ENCODE data around the gene NCAPD2. TPM values are rescaled to one million over a fixed set of nuclear protein-coding genes. Genes with fewer than 3 reads are reported as not detected.

The NCAPD2 gene
- total RNA-seq, 6 experiments from 2014 or later = 42.2 to 75.9 (median 65.4) TPM

DNA sequence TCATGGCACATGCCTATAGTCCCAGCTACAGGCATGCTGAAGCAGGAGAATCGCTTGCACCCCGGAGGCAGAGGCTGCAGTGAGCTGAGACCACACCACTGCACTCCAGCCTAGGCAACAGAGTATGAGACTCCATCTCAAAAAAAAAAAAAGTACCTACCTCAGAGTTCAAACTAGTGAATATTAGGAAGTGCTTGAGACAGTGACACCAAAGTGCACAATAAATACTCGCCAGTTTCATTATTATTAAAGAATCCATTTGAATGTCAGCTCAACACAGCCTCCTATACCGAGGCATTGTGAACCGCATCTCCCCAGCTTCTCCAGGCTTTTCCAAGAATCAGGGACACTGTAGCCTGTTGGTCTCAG lies 45.4 kb downstream of the NCAPD2 start:
- H3K9me3 Mint-ChIP-seq = peaks cover 35% of the 10 kb centered on the region
- peak overlapping the region; percentile 95 for H3K4me3 Mint-ChIP-seq
- H3K27me3 Mint-ChIP-seq (ENCODE audit: insufficient read depth) = peaks cover 63% of the 10 kb centered on the region
- peak overlapping the region; percentile 100 for H3K27ac Mint-ChIP-seq
- H3K36me3 Mint-ChIP-seq (ENCODE audit: low read depth) = peaks cover 44% of the 10 kb centered on the region
- DNase-seq = no peak
- peaks cover 61% of the 10 kb centered on the region for H3K4me1 Mint-ChIP-seq (ENCODE audit: low read depth)
- TF ChIP-seq CTCF (IDR thresholded peaks at IDR 0.05) = no peak

- no peak for TF ChIP-seq CTCF (IDR thresholded peaks at IDR 0.05)
- peaks cover 43% of the 10 kb centered on the region for H3K36me3 Mint-ChIP-seq (ENCODE audit: low read depth)
- H3K27ac Mint-ChIP-seq = peak overlapping the region; percentile 100
Observed at GRCh38 chr12:6539707-6540134, 45.8 kb downstream of the NCAPD2 start.

DNA sequence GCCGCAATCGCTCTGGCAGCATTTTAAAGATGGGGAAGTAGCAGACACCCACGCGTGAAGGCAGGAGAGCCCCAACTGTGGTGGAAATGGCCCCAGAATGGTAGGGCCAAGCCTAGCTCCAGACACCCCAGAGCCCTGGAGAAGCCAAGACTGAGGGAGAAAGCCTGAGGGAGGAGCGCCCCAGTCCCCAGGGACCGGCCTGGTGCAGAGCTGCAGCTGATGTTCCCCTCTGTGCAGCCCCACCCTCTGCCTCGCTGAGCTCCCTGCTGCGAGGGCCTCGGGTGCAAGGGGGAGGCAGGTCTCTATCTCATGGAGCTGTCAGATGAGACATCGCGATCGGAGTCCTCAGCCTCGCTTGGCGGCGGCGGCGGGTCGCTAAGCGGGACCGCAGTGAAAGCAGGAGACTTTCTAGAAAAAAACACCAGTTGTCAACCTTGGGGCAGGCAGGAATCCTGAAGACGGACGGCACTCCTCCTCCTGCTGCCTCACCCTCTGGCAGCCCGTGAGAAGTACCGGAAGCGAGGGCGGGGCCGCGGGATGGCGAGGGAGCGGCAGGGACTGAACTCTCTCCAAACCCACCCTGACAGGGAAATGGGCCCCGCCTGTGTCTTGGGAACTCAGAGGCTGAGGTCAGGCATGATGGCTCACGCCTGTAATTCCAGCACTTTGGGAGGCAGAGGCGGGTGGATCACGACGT lies 46.4 kb downstream of the NCAPD2 start:
- Mint-ChIP-seq H3K27ac (peak overlapping the region; percentile 100), H3K4me3 (peak overlapping the region; percentile 95), H3K36me3 (ENCODE audit: low read depth) (peaks cover 39% of the 10 kb centered on the region), H3K4me1 (ENCODE audit: low read depth) (peaks cover 61% of the 10 kb centered on the region), H3K27me3 (ENCODE audit: insufficient read depth) (peaks cover 52% of the 10 kb centered on the region), H3K9me3 (peaks cover 25% of the 10 kb centered on the region)
- TF ChIP-seq CTCF (IDR thresholded peaks at IDR 0.05) = no peak
- DNase-seq = peak; percentile 94

More at GRCh38 chr12:6539707-6540134, 45.8 kb downstream of the NCAPD2 start:
- Mint-ChIP-seq H3K9me3 (peaks cover 31% of the 10 kb centered on the region), H3K4me1 (ENCODE audit: low read depth) (peaks cover 61% of the 10 kb centered on the region), H3K4me3 (peak overlapping the region; percentile 95), H3K27me3 (ENCODE audit: insufficient read depth) (peaks cover 58% of the 10 kb centered on the region)
- no peak for DNase-seq

DNA sequence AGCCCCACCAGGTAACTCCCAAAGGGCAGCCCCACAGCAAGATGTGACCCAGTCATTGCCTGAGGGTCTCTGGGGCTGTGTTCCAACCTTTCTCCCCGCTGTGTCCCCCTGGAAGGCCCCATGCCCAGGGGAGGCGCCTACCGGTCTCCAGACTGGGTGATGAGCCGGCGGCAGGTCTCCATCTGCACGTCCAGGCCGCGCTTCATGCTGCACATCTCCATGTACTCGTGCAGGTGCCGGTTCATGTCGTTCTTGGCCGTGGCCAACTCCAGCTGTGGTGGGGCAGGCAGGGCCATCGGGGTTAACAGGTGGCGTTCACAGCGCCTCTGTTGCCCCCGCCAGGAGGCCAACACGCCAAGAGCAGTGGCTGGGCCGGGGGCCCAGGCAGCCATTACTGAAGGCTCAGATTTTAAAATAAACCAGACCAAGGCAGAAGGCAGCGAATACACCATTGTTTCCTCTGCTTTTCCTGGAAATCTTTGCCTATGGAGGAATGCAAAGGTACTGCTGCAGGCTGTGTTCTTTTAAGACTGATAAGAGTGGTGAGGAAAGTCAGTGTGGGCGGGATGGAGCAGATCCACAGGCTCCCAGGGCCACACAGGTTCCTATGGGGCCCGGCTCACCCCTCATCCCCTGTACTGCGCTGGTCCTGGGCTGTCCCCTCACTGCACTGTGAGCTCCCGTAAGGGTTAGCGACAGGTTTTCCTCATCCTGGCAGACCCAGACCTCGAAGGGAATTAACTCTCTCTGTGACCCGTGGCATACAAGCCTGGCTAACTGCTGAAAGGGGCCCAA lies 47.7 kb downstream of the NCAPD2 start:
- peaks cover 40% of the 10 kb centered on the region for H3K27me3 Mint-ChIP-seq (ENCODE audit: insufficient read depth)
- H3K4me1 Mint-ChIP-seq (ENCODE audit: low read depth) = peaks cover 64% of the 10 kb centered on the region
- DNase-seq = no peak
- H3K4me3 Mint-ChIP-seq = 0 out of 2 replicates have a peak overlapping the region, but pooled peaks have one; percentile 95
- no peak for TF ChIP-seq CTCF (IDR thresholded peaks at IDR 0.05)
- H3K36me3 Mint-ChIP-seq (ENCODE audit: low read depth) = peaks cover 37% of the 10 kb centered on the region
- peaks cover 14% of the 10 kb centered on the region for H3K9me3 Mint-ChIP-seq
- H3K27ac Mint-ChIP-seq = peak overlapping the region; percentile 100

DNA sequence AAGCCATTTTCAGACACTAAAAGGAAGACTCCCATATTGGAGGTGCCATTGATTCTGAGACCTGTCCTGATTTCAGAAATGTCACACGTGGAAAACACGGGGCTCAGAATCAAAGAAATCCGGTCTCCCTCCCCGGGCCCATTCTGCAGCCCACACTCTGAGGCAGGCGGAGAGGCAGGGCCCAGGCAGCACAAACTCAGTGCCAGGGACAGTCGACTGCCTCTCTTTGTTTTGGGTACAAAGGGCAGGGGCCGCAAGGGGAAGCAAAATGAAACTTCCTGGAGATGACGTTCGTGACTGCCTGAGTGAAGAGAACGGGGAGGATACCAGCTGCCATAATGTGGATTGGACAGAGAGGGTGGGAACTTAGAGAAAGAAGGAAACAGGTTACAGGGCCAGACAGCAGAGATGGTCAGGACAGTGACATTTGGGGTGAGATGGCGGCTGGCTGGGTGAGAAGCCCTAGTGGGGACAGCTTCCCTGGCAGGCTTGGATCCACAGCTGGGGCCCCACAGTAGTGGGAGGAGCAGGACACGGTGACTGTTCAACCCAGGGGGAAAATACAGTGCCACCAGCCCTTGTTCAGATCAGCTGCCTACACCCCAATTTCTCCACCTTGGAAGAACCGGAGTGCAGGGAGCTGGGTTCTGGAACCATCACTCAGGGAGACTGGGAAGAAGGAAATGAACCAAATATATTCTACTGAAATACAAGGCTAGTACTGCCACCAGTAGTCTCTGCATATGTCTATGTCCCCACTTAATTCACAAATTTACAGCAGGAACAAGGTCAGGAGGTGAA lies 48.5 kb downstream of the NCAPD2 start:
- H3K27me3 Mint-ChIP-seq (ENCODE audit: insufficient read depth) = peaks cover 32% of the 10 kb centered on the region
- no peak for TF ChIP-seq CTCF (IDR thresholded peaks at IDR 0.05)
- peaks cover 64% of the 10 kb centered on the region for H3K4me1 Mint-ChIP-seq (ENCODE audit: low read depth)
- H3K4me3 Mint-ChIP-seq = no peak overlapping the region
- DNase-seq = no peak
- peaks cover 37% of the 10 kb centered on the region for H3K36me3 Mint-ChIP-seq (ENCODE audit: low read depth)
- peaks cover 13% of the 10 kb centered on the region for H3K9me3 Mint-ChIP-seq
- peak overlapping the region; percentile 100 for H3K27ac Mint-ChIP-seq

Measured in HFFc6 (cell line).